ENCODE measurements around the gene CFAP299.

CFAP299 gene

GRCh38 chr4:80568891-80569290 is 233.4 kb downstream of the CFAP299 start:
- H3K9me3 Mint-ChIP-seq, result peaks cover 7% of the 10 kb centered on the region
- H3K27me3 Mint-ChIP-seq, result no peaks in the 10 kb centered on the region

GRCh38 chr4:80576796-80577195 is 241.3 kb downstream of the CFAP299 start:
- Mint-ChIP-seq H3K27ac (ENCODE audit: low read depth) (no peak overlapping the region), H3K27me3 (peaks cover 17% of the 10 kb centered on the region), H3K9me3 (peaks cover 7% of the 10 kb centered on the region), H3K4me3 (no peak overlapping the region), H3K36me3 (ENCODE audit: insufficient read depth) (no peaks in the 10 kb centered on the region), H3K4me1 (no peaks in the 10 kb centered on the region)
- no peak for ATAC-seq (replicated peaks; ENCODE audit: extremely low read depth, poor library complexity, severe bottlenecking)
- no peak for DNase-seq (ENCODE audit: low spot score in 2 of 2)

More at GRCh38 chr4:80568891-80569290, 233.4 kb downstream of the CFAP299 start:
- no peak for DNase-seq (ENCODE audit: low spot score in 2 of 2)
- Mint-ChIP-seq H3K36me3 (ENCODE audit: insufficient read depth) (peaks cover 2% of the 10 kb centered on the region), H3K4me1 (no peaks in the 10 kb centered on the region), H3K27ac (ENCODE audit: low read depth) (no peak overlapping the region), H3K4me3 (no peak overlapping the region)
- no peak for ATAC-seq (replicated peaks; ENCODE audit: extremely low read depth, poor library complexity, severe bottlenecking)

DNA sequence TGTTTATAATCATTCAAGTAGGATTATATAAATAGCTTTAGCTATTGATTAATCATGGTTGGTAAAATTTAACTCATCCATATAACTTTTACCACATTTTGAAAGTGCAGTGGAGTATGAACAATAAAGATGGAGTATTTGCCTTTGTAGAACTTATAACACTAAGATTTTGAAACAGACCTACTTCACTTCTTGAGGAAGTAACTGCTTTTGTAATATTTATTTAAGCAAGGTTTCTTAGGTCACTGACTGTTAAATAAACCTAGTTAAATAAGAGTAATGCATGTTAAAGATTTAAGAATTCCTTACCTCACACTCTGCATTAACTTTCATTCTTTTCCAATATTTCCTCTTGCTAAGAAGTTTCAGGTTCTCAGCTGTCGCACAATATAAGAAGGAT is 242.5 kb downstream of the CFAP299 start:
- Mint-ChIP-seq H3K9me3 (peaks cover 7% of the 10 kb centered on the region), H3K27ac (ENCODE audit: low read depth) (no peak overlapping the region), H3K4me1 (no peaks in the 10 kb centered on the region), H3K36me3 (ENCODE audit: insufficient read depth) (peaks cover 1% of the 10 kb centered on the region), H3K27me3 (peaks cover 23% of the 10 kb centered on the region), H3K4me3 (no peak overlapping the region)
- ATAC-seq (replicated peaks; ENCODE audit: extremely low read depth, poor library complexity, severe bottlenecking) (no peak), DNase-seq (ENCODE audit: low spot score in 2 of 2) (no peak)

- DNase-seq (ENCODE audit: low spot score in 2 of 2), result no peak
- Mint-ChIP-seq H3K4me3 (no peak overlapping the region), H3K36me3 (ENCODE audit: insufficient read depth) (peaks cover 1% of the 10 kb centered on the region), H3K27me3 (peaks cover 39% of the 10 kb centered on the region), H3K9me3 (no peaks in the 10 kb centered on the region), H3K4me1 (no peaks in the 10 kb centered on the region), H3K27ac (ENCODE audit: low read depth) (no peak overlapping the region)
- ATAC-seq (replicated peaks; ENCODE audit: extremely low read depth, poor library complexity, severe bottlenecking), result no peak
Measured at GRCh38 chr4:80585542-80585941, 250.0 kb downstream of the CFAP299 start.

- DNase-seq (ENCODE audit: low spot score in 2 of 2) (no peak), ATAC-seq (replicated peaks; ENCODE audit: extremely low read depth, poor library complexity, severe bottlenecking) (no peak)
- Mint-ChIP-seq H3K4me1 (no peaks in the 10 kb centered on the region), H3K27ac (ENCODE audit: low read depth) (no peak overlapping the region), H3K36me3 (ENCODE audit: insufficient read depth) (peaks cover 1% of the 10 kb centered on the region), H3K27me3 (peaks cover 35% of the 10 kb centered on the region), H3K9me3 (no peaks in the 10 kb centered on the region), H3K4me3 (no peak overlapping the region)
Measured at GRCh38 chr4:80586716-80587115, 251.2 kb downstream of the CFAP299 start.

GRCh38 chr4:80587871-80588385 is 252.4 kb downstream of the CFAP299 start:
- no peak overlapping the region for H3K4me3 Mint-ChIP-seq
- DNase-seq (ENCODE audit: low spot score in 2 of 2) (no peak), ATAC-seq (replicated peaks; ENCODE audit: extremely low read depth, poor library complexity, severe bottlenecking) (no peak)
- H3K27ac Mint-ChIP-seq (ENCODE audit: low read depth), result no peak overlapping the region
- H3K36me3 Mint-ChIP-seq (ENCODE audit: insufficient read depth), result no peaks in the 10 kb centered on the region
- H3K9me3 Mint-ChIP-seq, result no peaks in the 10 kb centered on the region
- H3K4me1 Mint-ChIP-seq, result no peaks in the 10 kb centered on the region
- peaks cover 28% of the 10 kb centered on the region for H3K27me3 Mint-ChIP-seq

- Mint-ChIP-seq H3K9me3 (no peaks in the 10 kb centered on the region), H3K27ac (ENCODE audit: low read depth) (no peak overlapping the region), H3K4me3 (no peak overlapping the region), H3K27me3 (no peaks in the 10 kb centered on the region), H3K4me1 (no peaks in the 10 kb centered on the region), H3K36me3 (ENCODE audit: insufficient read depth) (peaks cover 2% of the 10 kb centered on the region)
- DNase-seq (ENCODE audit: low spot score in 2 of 2), result no peak
- no peak for ATAC-seq (replicated peaks; ENCODE audit: extremely low read depth, poor library complexity, severe bottlenecking)
Measured at GRCh38 chr4:80592950-80593349, 257.4 kb downstream of the CFAP299 start.

GRCh38 chr4:80594701-80595100 is 259.2 kb downstream of the CFAP299 start:
- no peak for DNase-seq (ENCODE audit: low spot score in 2 of 2)
- ATAC-seq (replicated peaks; ENCODE audit: extremely low read depth, poor library complexity, severe bottlenecking), result no peak
- Mint-ChIP-seq H3K27ac (ENCODE audit: low read depth) (no peak overlapping the region), H3K27me3 (no peaks in the 10 kb centered on the region), H3K4me1 (no peaks in the 10 kb centered on the region), H3K4me3 (no peak overlapping the region), H3K9me3 (no peaks in the 10 kb centered on the region), H3K36me3 (ENCODE audit: insufficient read depth) (peaks cover 2% of the 10 kb centered on the region)

DNA sequence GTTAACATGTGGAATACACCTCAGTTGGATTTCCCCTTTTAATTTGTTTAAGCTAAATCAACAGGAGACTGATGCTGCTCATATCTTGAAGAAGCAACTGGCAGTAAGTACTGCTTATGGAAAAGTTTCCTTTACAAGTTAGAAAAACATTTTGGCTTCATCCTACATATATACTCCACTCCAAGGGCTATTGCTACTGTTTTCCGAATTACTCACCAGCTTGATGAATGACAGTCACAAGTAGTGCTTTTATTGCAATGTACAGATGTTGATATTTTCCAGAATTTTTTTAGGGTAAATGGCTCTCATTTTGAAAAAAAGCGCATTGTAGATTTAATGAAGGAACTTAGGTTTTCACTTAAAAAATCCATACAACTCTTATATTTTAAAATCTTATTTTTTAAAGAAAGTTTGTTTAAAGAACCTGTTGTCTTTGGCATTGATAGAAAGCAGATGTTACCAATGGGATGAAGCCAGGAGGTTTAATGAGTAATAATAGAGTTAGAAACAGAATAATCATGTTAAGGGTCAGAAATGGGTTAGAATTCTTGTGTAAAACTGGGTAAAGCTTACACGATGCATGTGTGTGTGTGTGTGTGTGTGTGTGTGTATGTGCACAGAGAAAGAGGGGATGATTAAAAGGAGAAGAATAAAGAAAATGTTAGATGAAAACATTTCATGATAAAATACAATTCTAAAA is 272.9 kb downstream of the CFAP299 start:
- Mint-ChIP-seq H3K4me1 (no peaks in the 10 kb centered on the region), H3K4me3 (no peak overlapping the region), H3K27ac (ENCODE audit: low read depth) (no peak overlapping the region), H3K9me3 (peaks cover 4% of the 10 kb centered on the region), H3K27me3 (no peaks in the 10 kb centered on the region), H3K36me3 (ENCODE audit: insufficient read depth) (no peaks in the 10 kb centered on the region)
- ATAC-seq (replicated peaks; ENCODE audit: extremely low read depth, poor library complexity, severe bottlenecking) (no peak), DNase-seq (ENCODE audit: low spot score in 2 of 2) (no peak)

- H3K27me3 Mint-ChIP-seq, result no peaks in the 10 kb centered on the region
- no peak for DNase-seq (ENCODE audit: low spot score in 2 of 2)
- H3K36me3 Mint-ChIP-seq (ENCODE audit: insufficient read depth), result no peaks in the 10 kb centered on the region
- no peak for ATAC-seq (replicated peaks; ENCODE audit: extremely low read depth, poor library complexity, severe bottlenecking)
- H3K4me1 Mint-ChIP-seq, result no peaks in the 10 kb centered on the region
- H3K9me3 Mint-ChIP-seq, result peaks cover 4% of the 10 kb centered on the region
- no peak overlapping the region for H3K27ac Mint-ChIP-seq (ENCODE audit: low read depth)
- no peak overlapping the region for H3K4me3 Mint-ChIP-seq
Measured at GRCh38 chr4:80610199-80610598, 274.7 kb downstream of the CFAP299 start.

GRCh38 chr4:80610845-80611677 is 275.5 kb downstream of the CFAP299 start:
- Mint-ChIP-seq H3K4me1 (no peaks in the 10 kb centered on the region), H3K27me3 (no peaks in the 10 kb centered on the region), H3K9me3 (peaks cover 4% of the 10 kb centered on the region), H3K4me3 (no peak overlapping the region), H3K36me3 (ENCODE audit: insufficient read depth) (no peaks in the 10 kb centered on the region), H3K27ac (ENCODE audit: low read depth) (no peak overlapping the region)
- no peak for ATAC-seq (replicated peaks; ENCODE audit: extremely low read depth, poor library complexity, severe bottlenecking)
- DNase-seq (ENCODE audit: low spot score in 2 of 2), result no peak

DNA sequence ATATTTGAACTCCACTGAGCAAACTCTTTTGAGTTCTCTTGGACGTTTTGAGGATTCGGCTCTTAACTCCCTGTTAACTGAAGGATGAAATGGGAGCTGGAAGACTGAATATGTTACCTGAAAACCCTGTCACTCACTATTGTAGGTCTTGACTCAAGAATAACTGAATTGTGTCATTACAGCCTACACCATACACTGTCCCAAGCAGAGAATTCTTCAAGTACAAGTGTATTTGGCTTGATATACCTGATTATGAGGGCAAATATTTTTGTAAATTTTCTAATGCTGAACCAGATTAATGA is 276.1 kb downstream of the CFAP299 start:
- H3K27ac Mint-ChIP-seq (ENCODE audit: low read depth), result no peak overlapping the region
- no peaks in the 10 kb centered on the region for H3K27me3 Mint-ChIP-seq
- no peak for ATAC-seq (replicated peaks; ENCODE audit: extremely low read depth, poor library complexity, severe bottlenecking)
- no peak for DNase-seq (ENCODE audit: low spot score in 2 of 2)
- no peak overlapping the region for H3K4me3 Mint-ChIP-seq
- H3K36me3 Mint-ChIP-seq (ENCODE audit: insufficient read depth), result no peaks in the 10 kb centered on the region
- H3K9me3 Mint-ChIP-seq, result peaks cover 4% of the 10 kb centered on the region
- H3K4me1 Mint-ChIP-seq, result no peaks in the 10 kb centered on the region

DNA sequence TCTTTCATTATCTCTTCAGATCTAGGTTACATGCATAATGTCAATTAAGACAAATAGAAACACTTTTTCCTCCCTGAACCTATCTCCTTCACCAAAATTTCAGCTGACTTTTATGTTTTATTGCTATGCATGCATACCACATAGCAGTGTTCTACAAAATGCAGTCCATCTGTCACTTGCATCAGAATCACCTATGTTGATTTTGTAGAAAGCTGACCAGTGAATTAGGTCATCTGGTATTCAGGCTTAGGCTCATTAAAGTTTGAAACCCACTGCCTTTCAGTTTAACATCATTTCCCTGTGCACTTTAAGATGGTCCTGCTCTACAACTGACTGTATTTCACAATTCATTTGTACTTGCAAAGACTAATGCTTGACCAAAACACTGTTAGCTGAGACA is 277.9 kb downstream of the CFAP299 start:
- ATAC-seq (replicated peaks; ENCODE audit: extremely low read depth, poor library complexity, severe bottlenecking) (no peak), DNase-seq (ENCODE audit: low spot score in 2 of 2) (no peak)
- H3K9me3 Mint-ChIP-seq, result no peaks in the 10 kb centered on the region
- no peaks in the 10 kb centered on the region for H3K4me1 Mint-ChIP-seq
- H3K36me3 Mint-ChIP-seq (ENCODE audit: insufficient read depth), result no peaks in the 10 kb centered on the region
- H3K27me3 Mint-ChIP-seq, result no peaks in the 10 kb centered on the region
- H3K4me3 Mint-ChIP-seq, result no peak overlapping the region
- no peak overlapping the region for H3K27ac Mint-ChIP-seq (ENCODE audit: low read depth)

Measured in central memory CD8-positive, alpha-beta T cell (primary cell).